ENCODE results near the gene CRELD2.

The CRELD2 gene

DNA sequence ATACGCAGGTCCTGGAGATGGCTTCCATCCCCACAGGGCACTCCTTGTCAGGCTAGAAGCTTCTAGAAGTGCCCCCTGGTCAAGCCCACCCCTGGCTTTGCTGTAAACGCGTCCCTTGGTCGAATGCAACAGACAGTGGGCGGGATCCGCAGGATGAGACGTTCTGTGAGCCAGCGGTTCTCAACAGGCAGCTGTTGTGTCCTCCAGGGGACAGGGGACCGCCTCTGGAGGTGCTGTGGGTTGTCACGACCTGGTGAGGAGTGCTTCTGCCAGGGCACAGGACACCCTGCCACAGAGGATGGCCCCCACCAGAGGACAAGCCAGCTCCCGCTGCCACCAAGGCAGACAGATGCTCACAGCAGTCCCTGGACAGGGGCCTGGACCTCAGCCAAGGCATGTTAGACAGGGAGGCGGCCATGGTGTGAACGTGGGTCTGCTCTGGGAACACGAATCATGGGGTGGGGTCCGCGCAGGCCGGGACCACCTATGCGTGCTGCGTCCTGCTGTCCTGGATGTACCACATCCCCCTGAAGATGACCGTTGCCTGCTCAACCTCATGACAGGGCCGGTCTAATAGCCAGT is 11.7 kb downstream of the CRELD2 start:
- H3K9ac ChIP-seq (ENCODE audit: low read length) = no peak overlapping the region
- no peaks in the 10 kb centered on the region for H3K9me3 ChIP-seq (ENCODE audit: insufficient read depth, low read length)
- H3K27me3 ChIP-seq (ENCODE audit: low read length) = no peaks in the 10 kb centered on the region
- H3K79me2 ChIP-seq (ENCODE audit: insufficient read depth, low read length) = no peaks in the 10 kb centered on the region
- no peaks in the 10 kb centered on the region for H4K20me1 ChIP-seq (ENCODE audit: low read depth, low read length)
- H3K36me3 ChIP-seq (ENCODE audit: low read length) = no peaks in the 10 kb centered on the region
- H2AFZ ChIP-seq (ENCODE audit: low read depth, low read length, severe bottlenecking) = no peak overlapping the region
- no peak for TF ChIP-seq EZH2phosphoT487 (conservative IDR thresholded peaks at IDR 0.05; ENCODE audit: low read length)
- TF ChIP-seq CTCF (IDR thresholded peaks at IDR 0.05; ENCODE audit: insufficient read depth, low read length, poor library complexity, severe bottlenecking) = no peak
- H3K27ac ChIP-seq (ENCODE audit: low read depth, low read length) = no peak overlapping the region
- peaks cover 26% of the 10 kb centered on the region for H3F3A ChIP-seq (ENCODE audit: insufficient read depth)
- H3K9me2 ChIP-seq (replicated peaks; ENCODE audit: insufficient read depth, low read length) = no peaks in the 10 kb centered on the region
- peak overlapping the region; percentile 14 for H3K4me2 ChIP-seq (ENCODE audit: low read depth, low read length, poor library complexity, severe bottlenecking)
- H3K4me3 ChIP-seq (ENCODE audit: insufficient read depth, low read length, poor library complexity, severe bottlenecking) = no peak overlapping the region

DNA sequence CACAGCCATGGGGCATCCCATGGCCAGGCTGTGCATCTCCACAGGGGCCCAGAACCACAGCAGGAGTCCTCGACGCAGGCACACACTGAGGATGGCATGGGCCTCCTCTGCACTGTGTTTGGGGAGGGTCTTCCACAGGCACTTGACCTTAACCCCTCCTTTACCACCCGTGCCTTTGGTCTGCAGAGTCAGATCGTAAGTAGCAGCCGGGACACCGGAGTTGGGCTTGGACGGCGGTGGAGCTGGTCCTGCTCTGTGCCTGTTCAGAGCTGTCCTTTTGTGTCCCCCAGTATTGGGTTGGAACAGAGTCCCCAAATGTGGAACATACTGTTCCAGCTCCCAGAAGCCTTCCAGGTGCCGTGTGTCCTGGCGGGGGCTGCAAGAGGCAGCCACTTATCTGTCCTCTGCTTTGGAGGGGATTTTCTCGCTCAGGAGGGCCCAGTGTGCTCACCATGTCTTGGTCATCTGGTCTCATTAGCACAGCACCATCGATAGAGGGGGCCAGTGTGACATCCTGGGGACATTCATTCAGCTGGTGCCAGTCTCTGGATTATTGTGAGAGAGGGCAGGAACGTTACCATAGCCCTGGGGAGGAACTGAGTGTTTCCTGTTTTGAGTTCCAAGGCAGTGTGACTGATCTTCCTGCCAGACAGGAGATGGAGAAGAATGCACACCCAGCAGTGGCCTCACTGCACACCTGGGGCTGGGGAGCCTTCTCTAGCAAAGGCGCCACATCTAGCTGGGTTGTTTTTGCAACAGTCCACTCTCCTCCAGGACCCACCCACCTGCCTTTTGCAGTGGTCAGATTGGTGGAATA is 12.4 kb downstream of the CRELD2 start:
- Histone ChIP-seq H3K4me2 (ENCODE audit: low read depth, low read length, poor library complexity, severe bottlenecking) (no peak overlapping the region), H4K20me1 (ENCODE audit: low read depth, low read length) (no peaks in the 10 kb centered on the region), H3K4me3 (ENCODE audit: insufficient read depth, low read length, poor library complexity, severe bottlenecking) (no peak overlapping the region), H3K79me2 (ENCODE audit: insufficient read depth, low read length) (no peaks in the 10 kb centered on the region), H3K9ac (ENCODE audit: low read length) (no peak overlapping the region), H3K27me3 (ENCODE audit: low read length) (no peaks in the 10 kb centered on the region), H2AFZ (ENCODE audit: low read depth, low read length, severe bottlenecking) (no peak overlapping the region), H3K9me2 (replicated peaks; ENCODE audit: insufficient read depth, low read length) (no peaks in the 10 kb centered on the region), H3F3A (ENCODE audit: insufficient read depth) (peaks cover 19% of the 10 kb centered on the region), H3K27ac (ENCODE audit: low read depth, low read length) (no peak overlapping the region), H3K9me3 (ENCODE audit: insufficient read depth, low read length) (no peaks in the 10 kb centered on the region), H3K36me3 (ENCODE audit: low read length) (no peaks in the 10 kb centered on the region)
- TF ChIP-seq EZH2phosphoT487 (conservative IDR thresholded peaks at IDR 0.05; ENCODE audit: low read length) = no peak
- peak; percentile 55 for TF ChIP-seq CTCF (IDR thresholded peaks at IDR 0.05; ENCODE audit: insufficient read depth, low read length, poor library complexity, severe bottlenecking)

GRCh38 chr22:49933236-49934159 is 15.1 kb downstream of the CRELD2 start:
- Histone ChIP-seq H3K4me3 (ENCODE audit: insufficient read depth, low read length, poor library complexity, severe bottlenecking) (no peak overlapping the region), H3K9ac (ENCODE audit: low read length) (no peak overlapping the region), H3K9me3 (ENCODE audit: insufficient read depth, low read length) (no peaks in the 10 kb centered on the region), H3K9me2 (replicated peaks; ENCODE audit: insufficient read depth, low read length) (no peaks in the 10 kb centered on the region), H3K36me3 (ENCODE audit: low read length) (no peaks in the 10 kb centered on the region), H4K20me1 (ENCODE audit: low read depth, low read length) (no peaks in the 10 kb centered on the region), H2AFZ (ENCODE audit: low read depth, low read length, severe bottlenecking) (no peak overlapping the region), H3K27me3 (ENCODE audit: low read length) (no peaks in the 10 kb centered on the region), H3K27ac (ENCODE audit: low read depth, low read length) (no peak overlapping the region), H3F3A (ENCODE audit: insufficient read depth) (0 out of 2 replicates have a peak, but pooled peaks cover 5% of the 10 kb centered on the region), H3K79me2 (ENCODE audit: insufficient read depth, low read length) (no peaks in the 10 kb centered on the region), H3K4me2 (ENCODE audit: low read depth, low read length, poor library complexity, severe bottlenecking) (no peak overlapping the region)
- TF ChIP-seq CTCF (IDR thresholded peaks at IDR 0.05; ENCODE audit: insufficient read depth, low read length, poor library complexity, severe bottlenecking) (no peak), EZH2phosphoT487 (conservative IDR thresholded peaks at IDR 0.05; ENCODE audit: low read length) (no peak)

All from SU-DHL-6 (cell line).